GM20000 (cell line): ENCODE data around the gene RXRA.

Experiments
- DNase-seq: peaks from one replicate; pipeline ENCODE4 v3.0.0; 2012; ENCODE audit warnings: low spot score
- CTCF ChIP-seq: IDR thresholded peaks from 2 replicates; pipeline ENCODE4 v1.5.1; 2012; ENCODE audit warnings: mild to moderate bottlenecking, control low read depth; ENCODE audit errors: extremely low read depth, missing control alignments

The RXRA gene

GRCh38 chr9:134425812-134426211 is 99.6 kb downstream of the RXRA start:
- no peak for TF ChIP-seq CTCF
- no peak for DNase-seq

GRCh38 chr9:134426436-134426835 is 100.2 kb downstream of the RXRA start:
- TF ChIP-seq CTCF = no peak
- DNase-seq = no peak

GRCh38 chr9:134427153-134427782 is 101.0 kb downstream of the RXRA start:
- DNase-seq = no peak
- no peak for TF ChIP-seq CTCF

- no peak for TF ChIP-seq CTCF
- DNase-seq = no peak
Measured at GRCh38 chr9:134428559-134428958, 102.3 kb downstream of the RXRA start.

GRCh38 chr9:134429007-134429406 is 102.8 kb downstream of the RXRA start:
- no peak for TF ChIP-seq CTCF
- no peak for DNase-seq

- DNase-seq = no peak
- TF ChIP-seq CTCF = no peak
Measured at GRCh38 chr9:134429481-134429880, 103.2 kb downstream of the RXRA start.

- DNase-seq = no peak
- TF ChIP-seq CTCF = no peak
Measured at GRCh38 chr9:134431095-134431494, 104.8 kb downstream of the RXRA start.
